HG02642 (cell line): Measurements from ENCODE around the gene PUS3.
A peak's percentile ranks its signal among the peaks of the same experiment; 100 is the strongest.

Source experiments
- ATAC-seq: cut with Tn5 transposase; IDR thresholded peaks from one replicate; pipeline ENCODE4 v1.9.1; 2021; ENCODE audit warnings: mild to moderate bottlenecking; ENCODE audit not compliant: unreplicated experiment, poor library complexity

PUS3 gene

GRCh38 chr11:125902927-125903710 lies at the start of gene PUS3:
PUS3 (minus strand) TSS chr11:125903206; CDS start chr11:125896284, 6,922 bp downstream.
- ATAC-seq: peak; percentile 98

GRCh38 chr11:125952559-125952958 lies 49.6 kb upstream of the PUS3 start:
- no peak for ATAC-seq

- ATAC-seq: no peak
Measured at GRCh38 chr11:125951731-125952130, 48.7 kb upstream of the PUS3 start.

GRCh38 chr11:125950696-125951651 lies 48.0 kb upstream of the PUS3 start:
- no peak for ATAC-seq

GRCh38 chr11:125950178-125950490 lies 47.1 kb upstream of the PUS3 start:
- ATAC-seq: no peak

- no peak for ATAC-seq
Measured at GRCh38 chr11:125949271-125950177, 46.5 kb upstream of the PUS3 start.

- no peak for ATAC-seq
Measured at GRCh38 chr11:125948278-125949051, 45.5 kb upstream of the PUS3 start.

- ATAC-seq: no peak
Measured at GRCh38 chr11:125947419-125948277, 44.6 kb upstream of the PUS3 start.

GRCh38 chr11:125946712-125947418 lies 43.9 kb upstream of the PUS3 start:
- ATAC-seq: no peak

- ATAC-seq: no peak
Measured at GRCh38 chr11:125945797-125946520, 43.0 kb upstream of the PUS3 start, which contains the start of gene VSIG10L2. VSIG10L2 (plus strand) TSS chr11:125946044; CDS start chr11:125946056, 12 bp downstream.

GRCh38 chr11:125945011-125945796 lies 42.2 kb upstream of the PUS3 start:
- ATAC-seq: no peak

- no peak for ATAC-seq
Measured at GRCh38 chr11:125944350-125945010, 41.5 kb upstream of the PUS3 start.

GRCh38 chr11:125943661-125944349 lies 40.8 kb upstream of the PUS3 start:
- ATAC-seq: no peak

GRCh38 chr11:125942771-125943428 lies 39.9 kb upstream of the PUS3 start:
- ATAC-seq: no peak
